ENCODE measurements around the gene ARHGEF11.

- TF ChIP-seq CTCF (optimal IDR thresholded peaks at IDR 0.05 in 1 of 3, IDR thresholded peaks at IDR 0.05 in 1 of 3, conservative IDR thresholded peaks at IDR 0.05 in 1 of 3; ENCODE audit: extremely low read depth in 1 of 3, insufficient read depth in 2 of 3, low read length in 3 of 3) (no peak), EZH2 (IDR thresholded peaks at IDR 0.05; ENCODE audit: low read length) (no peak)
Observed at GRCh38 chr1:157025856-157026255, 19.7 kb downstream of the ARHGEF11 start.
